ENCODE results near the gene TCF4.

Gene TCF4

GRCh38 chr18:55433140-55433539, 154.9 kb downstream of the TCF4 start:
- H3K4me3 ChIP-seq (ENCODE audit: low read length), result no peak overlapping the region
- TF ChIP-seq CTCF (conservative IDR thresholded peaks at IDR 0.05; ENCODE audit: low read length), result no peak
- DNase-seq (ENCODE audit: low read depth), result no peak

- H3K4me3 ChIP-seq (ENCODE audit: low read length), result no peak overlapping the region
- DNase-seq (ENCODE audit: low read depth), result no peak
- TF ChIP-seq CTCF (conservative IDR thresholded peaks at IDR 0.05; ENCODE audit: low read length), result no peak
Measured at GRCh38 chr18:55432307-55433040, 155.5 kb downstream of the TCF4 start.

GRCh38 chr18:55430026-55430425, 158.0 kb downstream of the TCF4 start:
- H3K4me3 ChIP-seq (ENCODE audit: low read length), result no peak overlapping the region
- DNase-seq (ENCODE audit: low read depth), result no peak
- TF ChIP-seq CTCF (conservative IDR thresholded peaks at IDR 0.05; ENCODE audit: low read length), result no peak

GRCh38 chr18:55427951-55428350, 160.0 kb downstream of the TCF4 start:
- peak; percentile 75 for DNase-seq (ENCODE audit: low read depth)
- no peak overlapping the region for H3K4me3 ChIP-seq (ENCODE audit: low read length)
- no peak for TF ChIP-seq CTCF (conservative IDR thresholded peaks at IDR 0.05; ENCODE audit: low read length)

GRCh38 chr18:55425698-55426097, 162.3 kb downstream of the TCF4 start:
- no peak for DNase-seq (ENCODE audit: low read depth)
- H3K4me3 ChIP-seq (ENCODE audit: low read length), result no peak overlapping the region
- no peak for TF ChIP-seq CTCF (conservative IDR thresholded peaks at IDR 0.05; ENCODE audit: low read length)

GRCh38 chr18:55422456-55423180, 165.4 kb downstream of the TCF4 start:
- no peak for TF ChIP-seq CTCF (conservative IDR thresholded peaks at IDR 0.05; ENCODE audit: low read length)
- peak; percentile 67 for DNase-seq (ENCODE audit: low read depth)
- H3K4me3 ChIP-seq (ENCODE audit: low read length), result peak overlapping the region; percentile 58

Data from AG10803 (cell line).